Measurements from ENCODE around the gene FRMD3.

Gene FRMD3

GRCh38 chr9:83234541-83234940 is 303.7 kb downstream of the FRMD3 start:
- DNase-seq (ENCODE audit: low spot score) = no peak

DNA sequence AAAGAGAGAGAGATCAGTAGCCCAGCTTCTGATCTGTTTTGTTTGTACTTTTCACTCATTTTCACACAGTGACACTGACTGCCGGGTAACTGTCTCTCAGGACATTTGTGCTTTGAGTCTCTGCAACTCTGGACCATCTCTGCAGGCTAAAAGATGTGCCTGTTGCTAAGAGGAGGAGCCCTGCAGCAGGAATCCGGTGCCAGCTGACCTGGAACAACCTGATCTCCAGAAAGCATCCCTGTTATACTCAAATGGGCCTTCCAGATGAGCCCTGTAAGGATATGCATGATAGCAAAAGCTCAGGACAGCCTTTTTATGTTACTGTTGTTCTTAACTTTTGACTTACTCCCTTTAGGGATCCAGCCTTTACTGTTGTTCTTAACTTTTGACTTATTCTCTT is 304.6 kb downstream of the FRMD3 start:
- DNase-seq (ENCODE audit: low spot score) = no peak

DNA sequence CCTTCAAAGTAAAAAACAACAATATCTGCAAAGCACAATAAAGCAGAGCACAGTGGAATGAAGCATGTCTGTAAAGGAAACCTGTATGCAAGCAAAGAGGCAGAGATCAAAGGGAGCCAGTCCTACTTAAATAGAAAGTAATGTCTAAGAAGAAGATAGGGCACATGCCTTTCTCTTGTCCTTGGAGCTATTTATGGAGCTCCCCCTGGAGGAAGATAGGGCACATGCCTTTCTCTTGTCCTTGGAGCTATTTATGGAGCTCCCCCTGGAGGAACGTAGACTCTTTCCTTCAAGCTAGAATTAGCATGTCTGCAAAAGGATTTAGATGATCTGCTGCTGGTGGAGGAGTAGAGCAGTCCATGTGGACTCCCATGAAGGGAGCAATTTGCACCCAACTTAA is 307.2 kb downstream of the FRMD3 start:
- no peak for DNase-seq (ENCODE audit: low spot score)

DNA sequence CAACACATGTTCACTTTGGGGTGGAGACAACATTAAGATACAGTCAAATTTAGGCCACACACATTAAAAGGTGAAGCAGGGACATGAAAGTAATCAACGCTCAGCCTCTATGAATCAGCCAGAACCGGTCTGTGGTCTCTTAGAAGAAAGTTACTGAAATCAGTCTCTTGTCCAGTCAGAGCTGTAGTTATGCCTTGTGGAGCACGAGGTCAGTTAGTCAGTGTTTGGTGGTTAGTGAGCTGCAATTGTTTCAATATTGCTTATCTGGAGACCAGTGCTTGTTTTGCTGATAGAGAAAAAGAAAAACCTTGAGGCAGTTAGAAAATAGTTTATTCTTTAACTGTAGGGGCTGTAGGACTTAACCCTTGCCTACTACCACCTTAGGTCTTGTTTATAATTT is 317.5 kb downstream of the FRMD3 start:
- DNase-seq (ENCODE audit: low spot score) = no peak

- no peak for DNase-seq (ENCODE audit: low spot score)
These were observed 318.2 kb downstream of the FRMD3 start for GRCh38 chr9:83219924-83220438.

- DNase-seq (ENCODE audit: low spot score) = no peak
These were observed 318.9 kb downstream of the FRMD3 start for GRCh38 chr9:83219154-83219923.

GRCh38 chr9:83218411-83219090 is 319.6 kb downstream of the FRMD3 start:
- DNase-seq (ENCODE audit: low spot score) = no peak

GRCh38 chr9:83209188-83209731 is 328.9 kb downstream of the FRMD3 start:
- no peak for DNase-seq (ENCODE audit: low spot score)

DNA sequence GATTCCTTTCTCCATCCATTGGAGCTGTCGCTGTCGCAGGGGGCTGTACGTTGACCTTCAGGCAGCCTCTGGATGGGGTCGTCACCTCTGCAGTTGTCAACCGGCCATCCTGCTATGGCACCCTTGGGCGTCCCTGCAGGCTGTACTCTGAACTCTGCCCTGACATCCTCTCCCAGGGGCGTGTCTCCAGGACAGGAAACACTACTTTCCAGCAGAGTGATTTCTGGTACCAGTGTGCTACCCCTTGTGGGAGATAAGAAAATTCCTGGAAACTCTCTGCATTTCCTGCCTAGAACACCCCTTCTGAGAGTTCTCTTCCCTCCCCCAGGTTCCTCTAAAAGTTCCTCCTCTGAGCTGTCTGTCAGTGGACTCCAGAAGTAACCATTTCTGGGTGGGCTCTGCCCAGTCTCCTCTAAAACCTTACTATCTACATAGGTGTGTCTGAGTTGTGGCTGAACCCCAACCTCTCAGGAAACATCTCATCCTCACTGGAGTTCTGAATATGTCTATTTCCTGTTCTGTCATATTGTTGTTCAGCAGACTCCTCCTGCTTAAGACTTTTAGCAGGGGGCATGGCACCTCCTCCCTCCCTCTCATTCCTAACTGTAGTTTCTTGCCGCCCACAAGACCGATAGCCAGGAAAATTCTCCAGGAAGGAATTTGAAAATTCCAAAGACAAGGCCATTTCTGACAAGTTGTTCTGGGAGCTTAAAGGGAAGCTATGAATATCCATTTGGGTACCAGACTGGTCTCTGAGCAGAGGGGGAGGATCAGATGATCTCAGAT is 329.9 kb downstream of the FRMD3 start:
- no peak for DNase-seq (ENCODE audit: low spot score)

- no peak for DNase-seq (ENCODE audit: low spot score)
These were observed 334.2 kb downstream of the FRMD3 start for GRCh38 chr9:83204047-83204446.

DNA sequence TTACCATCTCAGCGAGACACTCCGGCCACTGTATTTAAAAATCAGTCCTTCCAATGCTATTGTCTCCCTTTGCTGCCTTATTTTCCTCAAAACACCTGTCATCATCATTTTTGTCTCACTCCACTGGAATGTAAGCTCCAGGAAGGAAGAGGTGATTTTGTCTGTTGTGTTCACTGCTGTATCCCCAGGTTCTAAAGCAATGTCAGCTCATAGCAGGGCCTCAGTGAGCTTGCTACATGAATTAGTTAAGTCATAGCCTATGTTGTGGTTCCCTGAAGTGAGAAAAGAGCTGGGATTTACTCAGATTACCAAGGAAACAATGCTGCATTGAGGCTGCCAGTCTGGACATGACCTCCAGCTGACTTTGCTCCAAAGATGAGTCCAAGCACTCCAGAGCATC is 337.7 kb downstream of the FRMD3 start:
- DNase-seq (ENCODE audit: low spot score) = no peak

GRCh38 chr9:83199832-83200231 is 338.4 kb downstream of the FRMD3 start:
- DNase-seq (ENCODE audit: low spot score) = no peak

DNA sequence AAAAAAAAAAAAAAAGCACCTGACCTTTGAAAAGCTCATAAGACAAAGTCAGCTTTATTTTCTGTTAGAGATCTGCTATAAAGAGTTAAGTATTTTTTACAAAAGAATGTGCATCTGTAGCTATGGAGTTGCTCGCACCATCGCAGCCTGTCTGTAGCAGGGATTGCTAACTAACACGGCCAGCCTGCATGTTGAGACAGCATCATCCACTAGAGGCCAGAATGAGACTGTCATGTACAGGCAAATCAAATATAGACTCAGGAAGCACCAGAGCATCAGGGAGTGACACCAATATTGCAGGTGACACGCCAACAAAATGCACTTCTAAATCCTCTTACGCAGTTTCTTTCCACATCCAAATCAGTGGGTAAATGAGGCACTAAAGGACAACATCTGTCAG is 339.0 kb downstream of the FRMD3 start:
- no peak for DNase-seq (ENCODE audit: low spot score)

DNA sequence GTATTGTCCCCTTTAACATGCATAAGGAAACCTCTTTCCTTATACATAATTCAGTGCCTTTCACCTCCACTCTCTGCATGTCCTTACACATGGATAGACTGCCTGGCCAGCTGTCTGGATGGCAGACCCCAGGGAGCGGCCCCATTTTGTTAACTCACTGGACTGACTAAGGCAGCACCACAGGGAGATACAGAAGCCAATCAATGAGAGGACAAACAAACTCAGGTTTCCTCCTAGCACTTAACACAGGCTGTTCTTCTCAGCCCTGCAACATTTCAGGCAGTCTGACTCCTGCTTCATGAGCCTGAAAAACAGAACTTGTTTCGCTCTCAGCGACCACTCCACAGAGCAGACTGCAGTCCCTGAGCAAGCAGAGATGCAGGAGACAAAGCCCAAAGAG is 339.8 kb downstream of the FRMD3 start:
- no peak for DNase-seq (ENCODE audit: low spot score)

GRCh38 chr9:83197591-83197990 is 340.6 kb downstream of the FRMD3 start:
- no peak for DNase-seq (ENCODE audit: low spot score)

DNA sequence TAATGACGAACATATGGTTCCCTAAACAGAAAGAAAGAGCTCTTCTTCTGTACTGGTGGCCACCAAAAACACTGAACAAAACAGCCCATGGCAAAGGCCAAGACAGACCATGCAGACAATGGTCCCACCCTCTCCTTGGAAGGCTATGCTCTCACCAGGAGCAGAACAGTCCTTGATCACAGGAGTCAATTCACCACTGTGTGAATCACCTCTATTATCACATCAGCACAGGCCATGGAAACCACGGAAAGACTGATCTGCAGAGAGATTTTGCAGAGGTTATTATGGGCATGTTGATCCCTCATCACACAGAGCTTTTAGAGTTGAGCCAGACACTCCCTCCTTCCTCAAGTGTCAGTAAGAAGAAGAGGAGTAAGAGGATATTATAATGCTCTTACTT is 341.3 kb downstream of the FRMD3 start:
- no peak for DNase-seq (ENCODE audit: low spot score)
